HepG2 (cell line): ENCODE measurements around the gene SP9. TPM values are rescaled to one million over a fixed set of nuclear protein-coding genes. Genes with fewer than 3 reads are reported as not detected.

ENCODE experiments used
- ARNT2 ChIP-seq: sonication (generic); formaldehyde crosslinking; IDR thresholded peaks from 2 replicates; pipeline ENCODE4 v1.8.0; 2022; ENCODE audit warnings: mild to moderate bottlenecking, low read depth, missing genetic modification reagents, moderate library complexity
- ASH2L ChIP-seq: fragments of 300-600, 200-600 bp; sonication (generic); IDR thresholded peaks from 2 replicates; pipeline ENCODE4 v1.7.0; 2017; ENCODE audit warnings: low read depth, mild to moderate bottlenecking, moderate library complexity, mixed read lengths, low read length; ENCODE audit not compliant: insufficient read length
- EZH2 ChIP-seq: conservative IDR thresholded peaks from 2 replicates; pipeline ENCODE4 v1.6.1; 2012; ENCODE audit warnings: mild to moderate bottlenecking, low read depth, low read length, moderate library complexity
- GFI1 ChIP-seq: sonication (generic); formaldehyde crosslinking; IDR thresholded peaks from 2 replicates; pipeline ENCODE4 v1.5.0; 2020; ENCODE audit warnings: missing genetic modification reagents, mild to moderate bottlenecking, borderline replicate concordance
- HNRNPK ChIP-seq: fragments of 200-400 bp; formaldehyde crosslinking; IDR thresholded peaks from 2 replicates; pipeline ENCODE4 v1.6.1; 2018; ENCODE audit warnings: low read length, low read depth, moderate library complexity, mild to moderate bottlenecking; ENCODE audit not compliant: poor library complexity, severe bottlenecking
- PCBP1 ChIP-seq: fragments of 200-400 bp; formaldehyde crosslinking; IDR thresholded peaks from 2 replicates; pipeline ENCODE4 v1.6.1; 2017; ENCODE audit warnings: mild to moderate bottlenecking, low read depth, low read length, borderline replicate concordance
- PHF21A ChIP-seq: sonication (generic); formaldehyde crosslinking; IDR thresholded peaks from 2 replicates; pipeline ENCODE4 v1.5.0; 2020; ENCODE audit warnings: mild to moderate bottlenecking, missing genetic modification reagents
- SNAPC2 ChIP-seq: sonication (generic); formaldehyde crosslinking; IDR thresholded peaks from 2 replicates; pipeline ENCODE4 v1.8.1; 2022; ENCODE audit warnings: mild to moderate bottlenecking, missing genetic modification reagents
- ZFP82 ChIP-seq: sonication (generic); formaldehyde crosslinking; IDR thresholded peaks from 2 replicates; pipeline ENCODE4 v1.5.1; 2020; ENCODE audit warnings: mild to moderate bottlenecking, missing genetic modification reagents, borderline replicate concordance
- ZNF101 ChIP-seq: sonication (generic); formaldehyde crosslinking; IDR thresholded peaks from 2 replicates; pipeline ENCODE4 v1.4.0; 2020; ENCODE audit warnings: mild to moderate bottlenecking, low read depth, missing genetic modification reagents, borderline replicate concordance
- ZNF496 ChIP-seq: sonication (generic); formaldehyde crosslinking; IDR thresholded peaks from 2 replicates; pipeline ENCODE4 v1.8.1; 2023; ENCODE audit warnings: mild to moderate bottlenecking, moderate library complexity, missing genetic modification reagents; ENCODE audit not compliant: insufficient replicate concordance
- ZNF615 ChIP-seq: sonication (generic); formaldehyde crosslinking; IDR thresholded peaks from 2 replicates; pipeline ENCODE4 v1.5.0; 2020; ENCODE audit warnings: mild to moderate bottlenecking, missing genetic modification reagents, borderline replicate concordance
- ZNF724P ChIP-seq: sonication (generic); formaldehyde crosslinking; IDR thresholded peaks from 2 replicates; pipeline ENCODE4 v1.8.0; 2022; ENCODE audit warnings: missing genetic modification reagents, borderline replicate concordance
- polyA plus RNA-seq, 8 experiments: library from polyadenylated mRNA; depleted of rRNA in 3 of 8; stranded (reverse) in 7 of 8; unstranded in 1 of 8; fragments of >200 nt; fragmentation: Illumina TruSeq in 4 of 8; extraction: Trizol in 4 of 8; gene quantifications; 2 replicates each; pipeline versions ENCODE4 v1.2.1 to v1.2.3, GENCODE V29; 2011 to 2016; ENCODE audit warnings: low read depth in 4 of 8, missing spikeins in 1 of 8, mixed read lengths in 1 of 8; ENCODE audit not compliant: insufficient read depth in 1 of 8
- total RNA-seq, 5 experiments: library from RNA; depleted of rRNA; stranded (reverse); fragments of >200 nt; fragmentation: Illumina TruSeq; extraction: Trizol; gene quantifications; 2 replicates each; pipeline ENCODE4 v1.2.3, GENCODE V29; 2016; ENCODE audit warnings: low read depth in 1 of 5
- TF ChIP-seq, protein P1 (sequence below): sonication (generic); formaldehyde crosslinking; IDR thresholded peaks from 2 replicates; pipeline ENCODE4 v1.4.0; 2020; ENCODE audit warnings: low read depth, mild to moderate bottlenecking, missing genetic modification reagents
- TF ChIP-seq, protein P2 (sequence below): sonication (generic); formaldehyde crosslinking; IDR thresholded peaks from 2 replicates; pipeline ENCODE4 v1.9.0; 2021; ENCODE audit warnings: missing genetic modification reagents, borderline replicate concordance
- TF ChIP-seq, protein P3 (sequence below): sonication (generic); formaldehyde crosslinking; IDR thresholded peaks from 2 replicates; pipeline ENCODE4 v1.4.0; 2020; ENCODE audit warnings: missing genetic modification reagents
- TF ChIP-seq, protein P4 (sequence below): sonication (generic); formaldehyde crosslinking; IDR thresholded peaks from 2 replicates; pipeline ENCODE4 v1.9.0; 2021; ENCODE audit warnings: missing genetic modification reagents, borderline replicate concordance
- TF ChIP-seq, protein P5 (sequence below): sonication (generic); formaldehyde crosslinking; IDR thresholded peaks from 2 replicates; pipeline ENCODE4 v1.4.0; 2020; ENCODE audit warnings: missing genetic modification reagents, low read depth, mild to moderate bottlenecking, borderline replicate concordance

Gene SP9
- total and polyA plus RNA-seq, 2 of the 13 experiments (the other 11 are each of a cell fraction or from before 2014, with no cell fraction given): not detected

DNA sequence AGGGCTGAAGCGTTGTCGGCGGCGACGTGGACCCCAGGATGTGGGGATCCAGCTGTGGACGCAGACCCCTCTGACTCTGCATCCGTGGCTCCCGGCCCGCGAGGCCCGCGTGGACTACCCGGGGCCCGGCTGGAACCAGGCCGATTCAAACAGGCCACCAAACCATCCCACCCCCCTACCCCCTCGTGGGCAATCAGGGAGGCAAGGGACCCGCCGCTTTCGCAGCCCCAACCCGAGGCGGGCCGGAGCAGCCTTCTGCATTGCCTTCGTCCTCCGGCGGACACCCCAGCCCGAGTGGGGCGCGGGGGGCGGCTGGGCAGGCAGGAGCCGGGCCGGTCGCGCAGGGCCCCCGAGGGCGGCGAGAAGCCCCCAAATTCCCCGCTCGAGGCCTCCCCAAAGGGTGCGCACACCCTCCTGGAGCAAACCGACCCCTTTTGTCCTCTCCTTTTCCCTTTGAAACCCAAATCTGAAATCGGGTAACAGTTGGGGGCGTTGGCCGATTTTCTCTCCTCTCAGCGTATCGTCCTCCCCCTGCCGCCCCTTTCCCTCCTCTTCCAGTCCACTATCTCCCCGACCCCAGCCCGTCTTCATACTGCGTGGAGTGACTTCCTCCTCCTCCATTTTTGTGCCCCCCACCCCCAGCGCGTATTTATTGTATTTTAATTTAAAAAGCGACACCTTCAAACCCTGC, 7.4 kb downstream of the SP9 start (continued):
- TF ChIP-seq, protein P1, sequence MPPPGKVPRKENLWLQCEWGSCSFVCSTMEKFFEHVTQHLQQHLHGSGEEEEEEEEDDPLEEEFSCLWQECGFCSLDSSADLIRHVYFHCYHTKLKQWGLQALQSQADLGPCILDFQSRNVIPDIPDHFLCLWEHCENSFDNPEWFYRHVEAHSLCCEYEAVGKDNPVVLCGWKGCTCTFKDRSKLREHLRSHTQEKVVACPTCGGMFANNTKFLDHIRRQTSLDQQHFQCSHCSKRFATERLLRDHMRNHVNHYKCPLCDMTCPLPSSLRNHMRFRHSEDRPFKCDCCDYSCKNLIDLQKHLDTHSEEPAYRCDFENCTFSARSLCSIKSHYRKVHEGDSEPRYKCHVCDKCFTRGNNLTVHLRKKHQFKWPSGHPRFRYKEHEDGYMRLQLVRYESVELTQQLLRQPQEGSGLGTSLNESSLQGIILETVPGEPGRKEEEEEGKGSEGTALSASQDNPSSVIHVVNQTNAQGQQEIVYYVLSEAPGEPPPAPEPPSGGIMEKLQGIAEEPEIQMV (CRISPR knock-in tag): no peak
- TF ChIP-seq ZNF724P (CRISPR knock-in tag) (0 out of 2 replicates have a peak, but pooled peaks have one; percentile 40), ARNT2 (CRISPR knock-in tag) (peak; percentile 29; the same call in 1 of the 2 replicates), ZNF615 (CRISPR knock-in tag) (no peak), HNRNPK (peak; percentile 45), SNAPC2 (no peak), PCBP1 (0 out of 2 replicates have a peak, but pooled peaks have one; percentile 32), ZFP82 (no peak), ZNF496 (no peak), ASH2L (peak; percentile 20), GFI1 (no peak), ZNF101 (CRISPR knock-in tag) (no peak), PHF21A (CRISPR knock-in tag) (0 out of 2 replicates have a peak, but pooled peaks have one; percentile 8), EZH2 (peak; percentile 28; the same call in 1 of the 2 replicates)
- TF ChIP-seq, protein P2, sequence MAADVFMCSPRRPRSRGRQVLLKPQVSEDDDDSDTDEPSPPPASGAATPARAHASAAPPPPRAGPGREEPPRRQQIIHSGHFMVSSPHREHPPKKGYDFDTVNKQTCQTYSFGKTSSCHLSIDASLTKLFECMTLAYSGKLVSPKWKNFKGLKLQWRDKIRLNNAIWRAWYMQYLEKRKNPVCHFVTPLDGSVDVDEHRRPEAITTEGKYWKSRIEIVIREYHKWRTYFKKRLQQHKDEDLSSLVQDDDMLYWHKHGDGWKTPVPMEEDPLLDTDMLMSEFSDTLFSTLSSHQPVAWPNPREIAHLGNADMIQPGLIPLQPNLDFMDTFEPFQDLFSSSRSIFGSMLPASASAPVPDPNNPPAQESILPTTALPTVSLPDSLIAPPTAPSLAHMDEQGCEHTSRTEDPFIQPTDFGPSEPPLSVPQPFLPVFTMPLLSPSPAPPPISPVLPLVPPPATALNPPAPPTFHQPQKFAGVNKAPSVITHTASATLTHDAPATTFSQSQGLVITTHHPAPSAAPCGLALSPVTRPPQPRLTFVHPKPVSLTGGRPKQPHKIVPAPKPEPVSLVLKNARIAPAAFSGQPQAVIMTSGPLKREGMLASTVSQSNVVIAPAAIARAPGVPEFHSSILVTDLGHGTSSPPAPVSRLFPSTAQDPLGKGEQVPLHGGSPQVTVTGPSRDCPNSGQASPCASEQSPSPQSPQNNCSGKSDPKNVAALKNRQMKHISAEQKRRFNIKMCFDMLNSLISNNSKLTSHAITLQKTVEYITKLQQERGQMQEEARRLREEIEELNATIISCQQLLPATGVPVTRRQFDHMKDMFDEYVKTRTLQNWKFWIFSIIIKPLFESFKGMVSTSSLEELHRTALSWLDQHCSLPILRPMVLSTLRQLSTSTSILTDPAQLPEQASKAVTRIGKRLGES: no peak
- TF ChIP-seq, protein P3, sequence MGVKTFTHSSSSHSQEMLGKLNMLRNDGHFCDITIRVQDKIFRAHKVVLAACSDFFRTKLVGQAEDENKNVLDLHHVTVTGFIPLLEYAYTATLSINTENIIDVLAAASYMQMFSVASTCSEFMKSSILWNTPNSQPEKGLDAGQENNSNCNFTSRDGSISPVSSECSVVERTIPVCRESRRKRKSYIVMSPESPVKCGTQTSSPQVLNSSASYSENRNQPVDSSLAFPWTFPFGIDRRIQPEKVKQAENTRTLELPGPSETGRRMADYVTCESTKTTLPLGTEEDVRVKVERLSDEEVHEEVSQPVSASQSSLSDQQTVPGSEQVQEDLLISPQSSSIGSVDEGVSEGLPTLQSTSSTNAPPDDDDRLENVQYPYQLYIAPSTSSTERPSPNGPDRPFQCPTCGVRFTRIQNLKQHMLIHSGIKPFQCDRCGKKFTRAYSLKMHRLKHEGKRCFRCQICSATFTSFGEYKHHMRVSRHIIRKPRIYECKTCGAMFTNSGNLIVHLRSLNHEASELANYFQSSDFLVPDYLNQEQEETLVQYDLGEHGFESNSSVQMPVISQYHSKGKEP (CRISPR knock-in tag): no peak
- TF ChIP-seq, protein P4, sequence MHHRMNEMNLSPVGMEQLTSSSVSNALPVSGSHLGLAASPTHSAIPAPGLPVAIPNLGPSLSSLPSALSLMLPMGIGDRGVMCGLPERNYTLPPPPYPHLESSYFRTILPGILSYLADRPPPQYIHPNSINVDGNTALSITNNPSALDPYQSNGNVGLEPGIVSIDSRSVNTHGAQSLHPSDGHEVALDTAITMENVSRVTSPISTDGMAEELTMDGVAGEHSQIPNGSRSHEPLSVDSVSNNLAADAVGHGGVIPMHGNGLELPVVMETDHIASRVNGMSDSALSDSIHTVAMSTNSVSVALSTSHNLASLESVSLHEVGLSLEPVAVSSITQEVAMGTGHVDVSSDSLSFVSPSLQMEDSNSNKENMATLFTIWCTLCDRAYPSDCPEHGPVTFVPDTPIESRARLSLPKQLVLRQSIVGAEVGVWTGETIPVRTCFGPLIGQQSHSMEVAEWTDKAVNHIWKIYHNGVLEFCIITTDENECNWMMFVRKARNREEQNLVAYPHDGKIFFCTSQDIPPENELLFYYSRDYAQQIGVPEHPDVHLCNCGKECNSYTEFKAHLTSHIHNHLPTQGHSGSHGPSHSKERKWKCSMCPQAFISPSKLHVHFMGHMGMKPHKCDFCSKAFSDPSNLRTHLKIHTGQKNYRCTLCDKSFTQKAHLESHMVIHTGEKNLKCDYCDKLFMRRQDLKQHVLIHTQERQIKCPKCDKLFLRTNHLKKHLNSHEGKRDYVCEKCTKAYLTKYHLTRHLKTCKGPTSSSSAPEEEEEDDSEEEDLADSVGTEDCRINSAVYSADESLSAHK: no peak
- TF ChIP-seq, protein P5, sequence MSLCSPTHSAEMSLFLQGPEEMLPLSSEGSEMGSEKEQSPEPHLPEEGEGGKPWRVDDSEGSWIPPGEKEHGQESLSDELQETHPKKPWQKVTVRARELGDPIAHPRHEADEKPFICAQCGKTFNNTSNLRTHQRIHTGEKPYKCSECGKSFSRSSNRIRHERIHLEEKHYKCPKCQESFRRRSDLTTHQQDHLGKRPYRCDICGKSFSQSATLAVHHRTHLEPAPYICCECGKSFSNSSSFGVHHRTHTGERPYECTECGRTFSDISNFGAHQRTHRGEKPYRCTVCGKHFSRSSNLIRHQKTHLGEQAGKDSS (CRISPR knock-in tag): 0 out of 2 replicates have a peak, but pooled peaks have one; percentile 0
